ENCODE data around the gene ABCA2. TPM values are rescaled to one million over a fixed set of nuclear protein-coding genes. Genes with fewer than 3 reads are reported as not detected.
"Not testable (repeated sequence)": the region's sequence is repeated elsewhere in the genome, so short reads cannot be mapped to it uniquely, and the experiment has no call there.

ABCA2 gene
- total RNA-seq, 2 donors from 2014 or later = 28.7 to 29.6 TPM

DNA sequence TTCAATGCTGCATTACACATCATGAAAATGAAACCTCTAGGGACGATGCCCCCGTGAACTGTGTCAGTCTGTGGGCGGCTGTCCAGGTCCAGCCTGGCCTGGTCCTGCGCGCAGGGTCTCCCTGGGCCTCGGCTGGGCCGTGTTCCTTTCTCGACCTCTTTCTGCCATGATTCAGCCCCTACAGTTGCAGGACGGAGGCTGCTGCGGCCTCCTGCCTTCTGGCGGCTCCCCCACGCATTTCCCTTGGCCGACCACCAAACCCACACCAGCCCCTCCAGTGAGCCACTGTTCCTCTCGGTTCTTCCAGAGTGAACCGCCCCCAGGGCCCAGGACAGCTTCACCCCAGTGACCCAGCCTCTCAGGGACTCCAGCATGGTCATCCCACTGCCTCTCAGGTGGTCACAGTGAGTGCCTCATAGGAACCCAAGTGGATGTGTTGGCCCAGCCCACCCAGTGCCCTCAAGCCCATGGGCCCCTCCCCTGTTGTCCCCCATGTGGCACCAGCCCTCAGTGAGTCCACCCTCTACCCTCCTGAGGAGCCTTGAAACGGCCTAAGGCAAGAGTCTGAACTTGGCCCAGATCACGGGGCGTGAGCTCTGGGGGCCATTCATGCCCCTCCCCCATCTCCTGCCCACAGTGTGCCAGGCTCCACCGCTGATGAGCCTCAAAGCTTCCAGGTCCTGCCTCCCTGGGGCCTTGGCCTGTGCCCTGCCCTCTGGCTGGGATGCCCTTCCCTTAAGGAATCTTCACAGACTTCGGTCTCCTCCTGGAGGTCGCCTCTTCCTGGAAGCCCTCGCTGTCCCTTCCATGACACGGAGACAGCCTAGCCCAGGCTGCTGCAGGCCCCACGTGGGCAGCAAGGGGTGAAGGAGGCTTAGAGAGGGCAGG is 21.7 kb downstream of the ABCA2 start:
- WGBS, 2 donors = 75 to 96% methylated on average over 11 to 24 of the region's 24 CpGs
- DNase-seq (no peak), ATAC-seq (peak; percentile 20)
- intact Hi-C loops (cut with DNase I) = no loop called here
- no peaks in the 10 kb centered on the region for H3K27me3 ChIP-seq
- H3K4me3 ChIP-seq = no peak overlapping the region
- H3K27ac ChIP-seq = no peak overlapping the region
- peaks cover 0 to 2% of the 10 kb centered on the region in 2 donors for H3K36me3 ChIP-seq (replicated peaks in 1 of 2; ENCODE audit: insufficient read depth in 1 of 2, low read depth in 2 of 2)
- H3K4me1 ChIP-seq = no peaks in the 10 kb centered on the region
- no peaks in the 10 kb centered on the region for H3K9me3 ChIP-seq
- TF ChIP-seq POLR2A (IDR thresholded peaks at IDR 0.05) = no peak
- TF ChIP-seq, protein P1, sequence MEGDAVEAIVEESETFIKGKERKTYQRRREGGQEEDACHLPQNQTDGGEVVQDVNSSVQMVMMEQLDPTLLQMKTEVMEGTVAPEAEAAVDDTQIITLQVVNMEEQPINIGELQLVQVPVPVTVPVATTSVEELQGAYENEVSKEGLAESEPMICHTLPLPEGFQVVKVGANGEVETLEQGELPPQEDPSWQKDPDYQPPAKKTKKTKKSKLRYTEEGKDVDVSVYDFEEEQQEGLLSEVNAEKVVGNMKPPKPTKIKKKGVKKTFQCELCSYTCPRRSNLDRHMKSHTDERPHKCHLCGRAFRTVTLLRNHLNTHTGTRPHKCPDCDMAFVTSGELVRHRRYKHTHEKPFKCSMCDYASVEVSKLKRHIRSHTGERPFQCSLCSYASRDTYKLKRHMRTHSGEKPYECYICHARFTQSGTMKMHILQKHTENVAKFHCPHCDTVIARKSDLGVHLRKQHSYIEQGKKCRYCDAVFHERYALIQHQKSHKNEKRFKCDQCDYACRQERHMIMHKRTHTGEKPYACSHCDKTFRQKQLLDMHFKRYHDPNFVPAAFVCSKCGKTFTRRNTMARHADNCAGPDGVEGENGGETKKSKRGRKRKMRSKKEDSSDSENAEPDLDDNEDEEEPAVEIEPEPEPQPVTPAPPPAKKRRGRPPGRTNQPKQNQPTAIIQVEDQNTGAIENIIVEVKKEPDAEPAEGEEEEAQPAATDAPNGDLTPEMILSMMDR (IDR thresholded peaks at IDR 0.05) = no peak

DNA sequence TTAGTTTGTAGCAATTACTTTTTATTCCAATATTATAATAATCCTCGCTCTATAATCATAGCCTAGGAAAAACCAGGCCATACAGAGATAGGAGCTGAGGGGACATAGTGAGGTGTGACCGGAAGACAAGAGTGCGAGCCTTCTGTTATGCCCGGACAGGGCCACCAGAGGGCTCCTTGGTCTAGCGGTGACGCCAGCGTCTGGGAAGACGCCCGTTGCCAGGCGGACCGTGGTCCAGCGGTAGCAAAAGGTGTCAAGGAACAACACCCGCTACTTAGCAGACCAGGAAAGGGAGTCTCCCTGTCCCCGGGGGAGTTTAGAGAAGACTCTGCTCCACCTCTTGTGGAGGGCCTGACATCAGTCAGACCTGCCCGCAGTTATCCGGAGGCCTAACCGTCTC is 23.8 kb downstream of the ABCA2 start:
- DNase-seq = peak in 1 of 4 donors; percentile 41
- ATAC-seq; H3K4me3 ChIP-seq; H3K9me3 ChIP-seq; H3K27me3 ChIP-seq; H3K27ac ChIP-seq; H3K36me3 ChIP-seq (replicated peaks in 1 of 2; ENCODE audit: insufficient read depth in 1 of 2, low read depth in 2 of 2); H3K4me1 ChIP-seq; intact Hi-C loops (cut with DNase I): not testable (repeated sequence)
- 36 to 43% methylated on average over 16 to 17 of the region's 17 CpGs for WGBS, 2 donors
- TF ChIP-seq, protein P1 (IDR thresholded peaks at IDR 0.05) = peak in 6 of 7 experiments; percentile 27 to 44 (median 38)

DNA sequence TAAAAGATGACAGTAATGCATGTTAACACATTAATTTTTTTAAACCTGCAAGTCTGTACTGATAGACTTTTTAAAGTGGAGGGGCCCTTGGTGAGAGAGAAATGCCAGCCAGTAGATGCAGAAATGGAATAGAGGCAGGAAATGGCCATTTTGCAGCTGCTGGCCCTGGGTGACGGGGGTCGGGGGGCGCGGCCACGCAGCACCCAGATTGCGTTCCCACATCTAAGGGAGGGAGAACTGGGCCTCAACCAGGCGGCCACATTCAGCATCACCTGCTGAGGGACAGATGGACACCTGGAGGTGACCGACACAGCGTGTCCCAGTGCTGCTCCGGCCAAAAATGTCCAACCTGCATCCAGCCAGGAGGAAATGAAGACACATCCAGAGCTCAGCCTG is 25.4 kb downstream of the ABCA2 start:
- Histone ChIP-seq H3K4me3 (no peak overlapping the region), H3K27me3 (no peaks in the 10 kb centered on the region), H3K9me3 (no peaks in the 10 kb centered on the region), H3K4me1 (no peaks in the 10 kb centered on the region), H3K27ac (no peak overlapping the region), H3K36me3 (replicated peaks in 1 of 2; ENCODE audit: insufficient read depth in 1 of 2, low read depth in 2 of 2) (no peaks in the 10 kb centered on the region)
- intact Hi-C loops (cut with DNase I) = no loop called here
- TF ChIP-seq, protein P1 (IDR thresholded peaks at IDR 0.05) = no peak
- 62 to 83% methylated on average over 7 to 10 of the region's 10 CpGs for WGBS, 2 donors
- ATAC-seq (no peak), DNase-seq (no peak)

DNA sequence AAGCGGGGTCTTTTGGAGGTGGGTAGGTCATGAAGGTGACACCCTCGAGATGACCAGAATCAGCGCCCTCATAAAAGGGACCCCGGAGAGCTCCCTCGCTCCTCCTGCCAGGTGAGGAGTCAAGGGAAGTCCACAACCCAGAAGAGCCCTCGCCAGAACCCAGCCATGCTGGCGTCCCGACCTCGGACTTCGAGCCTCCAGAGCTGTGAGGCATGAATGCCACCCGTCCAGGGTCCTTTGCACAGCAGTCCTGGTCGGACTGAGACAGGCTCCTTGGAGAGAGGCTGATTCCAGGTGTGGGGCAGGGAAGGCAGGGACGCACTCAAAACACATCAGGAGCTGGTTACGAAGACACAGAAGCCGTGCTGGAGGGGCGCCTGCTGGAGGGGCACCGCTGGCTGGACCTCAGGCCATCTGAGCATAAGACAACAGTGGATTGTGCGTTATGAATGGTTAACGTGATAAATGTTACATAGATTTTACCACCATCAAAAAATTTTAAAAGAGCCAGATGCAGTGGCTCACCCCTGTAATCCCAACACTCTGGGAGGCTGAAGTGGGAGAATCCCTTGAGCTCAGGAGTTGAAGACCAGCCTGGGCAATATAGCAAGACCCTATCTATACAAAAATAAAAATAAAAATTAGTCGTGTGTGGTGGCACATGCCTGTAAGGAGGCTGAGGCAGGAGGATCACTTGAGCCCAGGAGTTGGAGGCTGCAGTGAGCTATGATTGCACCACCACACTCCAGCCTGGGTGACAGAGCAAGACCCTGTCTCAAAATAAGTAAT is 26.0 kb downstream of the ABCA2 start:
- H3K27me3 ChIP-seq = no peaks in the 10 kb centered on the region
- H3K36me3 ChIP-seq (replicated peaks in 1 of 2; ENCODE audit: insufficient read depth in 1 of 2, low read depth in 2 of 2) = no peaks in the 10 kb centered on the region
- no peak overlapping the region for H3K27ac ChIP-seq
- no peaks in the 10 kb centered on the region for H3K9me3 ChIP-seq
- DNase-seq = no peak
- no peak for ATAC-seq
- peaks cover under 1% of the 10 kb centered on the region for H3K4me1 ChIP-seq
- intact Hi-C loops (cut with DNase I) = no loop called here
- H3K4me3 ChIP-seq = no peak overlapping the region
- 68 to 74% methylated on average over 13 to 20 of the region's 20 CpGs for WGBS, 2 donors
- TF ChIP-seq, protein P1 (IDR thresholded peaks at IDR 0.05) = no peak
- no peak for TF ChIP-seq POLR2A (IDR thresholded peaks at IDR 0.05)
